GDM1 (cell line): ENCODE results near the gene SH3PXD2B.

Source experiments
- DNase-seq: peaks from one replicate; lab custom pipeline; 2025; lab: John Stamatoyannopoulos, UW

SH3PXD2B gene

GRCh38 chr5:172454358-172455086 lies at the start of gene SH3PXD2B:
TSS of gene SH3PXD2B (minus strand) at chr5:172454525. CDS start at chr5:172454352, 173 bp downstream.
- peak; percentile 37 for DNase-seq

- DNase-seq = no peak
These were observed 48.6 kb upstream of the SH3PXD2B start for GRCh38 chr5:172502969-172503368.

DNA sequence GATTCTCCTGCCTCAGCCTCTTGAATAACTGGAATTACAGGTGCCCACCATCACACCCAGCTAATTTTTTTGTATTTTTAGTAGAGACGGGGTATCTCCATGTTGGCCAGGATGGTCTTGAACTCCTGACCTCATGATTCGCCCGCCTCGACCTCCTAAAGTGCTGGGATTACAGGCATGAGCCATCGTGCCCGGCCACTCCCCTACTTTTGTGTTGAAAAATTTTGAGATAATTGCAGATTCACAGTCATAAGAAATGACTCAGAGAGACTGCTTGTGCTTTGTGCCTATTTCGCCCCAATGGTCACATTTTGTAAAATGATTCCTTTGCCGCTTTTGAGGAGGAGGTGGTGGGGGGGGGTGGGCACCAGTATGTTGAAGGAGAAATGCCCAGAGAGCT lies 48.1 kb upstream of the SH3PXD2B start:
- no peak for DNase-seq

GRCh38 chr5:172501708-172502320 lies 47.5 kb upstream of the SH3PXD2B start:
- DNase-seq = no peak

GRCh38 chr5:172499287-172499686 lies 45.0 kb upstream of the SH3PXD2B start:
- DNase-seq = no peak

DNA sequence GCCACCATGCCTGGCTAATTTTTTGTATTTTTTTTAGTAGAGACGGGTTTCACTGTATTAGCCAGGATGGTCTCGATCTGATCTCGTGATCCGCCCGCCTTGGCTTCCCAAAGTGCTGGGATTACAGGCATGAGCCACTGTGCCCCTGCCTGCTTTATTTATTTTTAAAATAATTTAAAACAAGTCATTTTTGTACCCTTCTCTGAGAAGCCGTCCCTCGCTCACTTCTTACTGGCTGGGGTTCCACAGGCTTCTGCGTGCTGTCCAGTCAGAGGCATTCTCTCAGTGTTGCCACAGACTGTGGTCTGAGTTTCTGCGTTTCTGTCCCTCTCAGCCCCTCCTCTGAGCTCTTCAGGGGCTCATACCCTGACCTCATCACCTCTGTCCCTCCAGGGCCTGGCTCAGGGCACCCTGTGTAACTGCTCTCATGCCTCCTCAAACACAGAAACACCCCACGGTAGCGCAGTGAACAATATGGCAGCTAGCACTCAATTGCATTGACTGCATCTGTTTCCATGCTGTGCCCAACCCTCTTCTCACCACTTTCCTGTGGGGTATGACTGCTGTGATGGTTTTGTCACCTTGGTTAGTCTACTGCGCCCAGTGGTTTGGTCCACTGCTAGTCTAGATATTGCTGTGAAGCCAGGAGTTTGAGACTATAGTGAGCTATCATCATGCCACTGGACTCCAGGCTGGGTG lies 44.3 kb upstream of the SH3PXD2B start:
- DNase-seq = no peak

DNA sequence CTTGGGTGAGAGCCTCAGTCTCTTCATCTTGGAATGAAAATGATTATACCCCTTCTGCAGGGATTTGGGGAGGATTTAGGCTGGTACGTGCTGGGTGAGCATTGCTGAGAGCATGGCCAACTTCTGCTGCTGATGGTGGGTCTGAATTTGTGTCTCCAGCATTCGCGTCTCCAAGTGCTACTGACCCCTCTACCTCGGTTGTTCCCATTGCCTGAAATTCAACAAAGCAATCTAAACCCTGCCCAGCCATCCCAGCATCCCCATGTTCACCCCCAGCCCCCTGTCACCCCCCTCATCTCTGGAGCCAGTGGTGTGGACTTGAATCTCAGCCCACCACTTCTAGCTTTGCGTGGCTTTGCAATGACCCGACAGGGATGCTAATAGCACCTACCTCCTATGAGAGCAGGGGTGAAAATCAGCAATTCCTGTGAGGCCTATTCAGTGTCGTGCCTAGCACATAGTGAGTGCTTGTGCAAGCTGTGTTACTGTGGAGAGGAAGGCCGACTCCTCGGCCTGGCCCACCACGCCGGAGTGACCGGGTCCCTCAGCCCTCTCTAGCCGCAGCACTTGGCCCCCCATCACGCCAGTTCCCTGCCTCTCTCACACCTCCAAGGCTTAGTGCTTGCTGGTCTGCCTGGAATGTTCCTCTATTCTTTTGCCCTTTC lies 43.4 kb upstream of the SH3PXD2B start:
- no peak for DNase-seq

DNA sequence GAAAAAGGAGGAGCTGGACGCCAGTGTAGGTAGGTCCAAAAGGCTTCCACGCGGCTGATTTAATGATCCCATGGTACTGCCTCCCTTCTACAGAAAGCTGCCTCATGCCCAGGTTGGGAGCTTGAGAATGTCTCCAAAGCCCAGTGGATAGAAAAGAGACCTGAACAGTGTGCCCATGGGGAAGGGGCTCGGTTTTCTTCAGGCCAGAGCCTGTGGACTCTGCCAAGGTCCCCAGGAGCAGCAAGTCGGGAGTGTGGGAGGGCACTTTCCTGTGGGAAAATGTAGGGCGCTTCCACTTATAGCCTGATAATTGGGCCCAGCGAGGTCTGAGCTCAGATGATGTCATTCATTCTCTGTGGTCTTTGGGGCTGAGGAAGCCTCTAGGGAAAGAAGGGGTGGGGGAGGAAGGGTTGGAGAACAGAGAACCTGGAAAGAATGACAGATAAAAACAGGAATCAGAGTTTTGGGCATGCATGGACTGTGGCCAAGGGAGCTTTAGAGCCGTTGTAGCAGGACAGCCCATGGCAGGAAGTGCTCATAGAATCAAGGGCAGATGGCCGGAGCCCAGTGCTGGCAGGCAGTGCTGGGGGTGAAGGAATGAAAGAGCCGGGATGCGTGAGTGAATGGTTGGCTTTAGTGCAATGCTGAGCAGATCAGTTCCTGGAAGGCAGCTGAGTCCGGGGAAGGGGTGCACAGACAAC lies 42.5 kb upstream of the SH3PXD2B start:
- no peak for DNase-seq

DNA sequence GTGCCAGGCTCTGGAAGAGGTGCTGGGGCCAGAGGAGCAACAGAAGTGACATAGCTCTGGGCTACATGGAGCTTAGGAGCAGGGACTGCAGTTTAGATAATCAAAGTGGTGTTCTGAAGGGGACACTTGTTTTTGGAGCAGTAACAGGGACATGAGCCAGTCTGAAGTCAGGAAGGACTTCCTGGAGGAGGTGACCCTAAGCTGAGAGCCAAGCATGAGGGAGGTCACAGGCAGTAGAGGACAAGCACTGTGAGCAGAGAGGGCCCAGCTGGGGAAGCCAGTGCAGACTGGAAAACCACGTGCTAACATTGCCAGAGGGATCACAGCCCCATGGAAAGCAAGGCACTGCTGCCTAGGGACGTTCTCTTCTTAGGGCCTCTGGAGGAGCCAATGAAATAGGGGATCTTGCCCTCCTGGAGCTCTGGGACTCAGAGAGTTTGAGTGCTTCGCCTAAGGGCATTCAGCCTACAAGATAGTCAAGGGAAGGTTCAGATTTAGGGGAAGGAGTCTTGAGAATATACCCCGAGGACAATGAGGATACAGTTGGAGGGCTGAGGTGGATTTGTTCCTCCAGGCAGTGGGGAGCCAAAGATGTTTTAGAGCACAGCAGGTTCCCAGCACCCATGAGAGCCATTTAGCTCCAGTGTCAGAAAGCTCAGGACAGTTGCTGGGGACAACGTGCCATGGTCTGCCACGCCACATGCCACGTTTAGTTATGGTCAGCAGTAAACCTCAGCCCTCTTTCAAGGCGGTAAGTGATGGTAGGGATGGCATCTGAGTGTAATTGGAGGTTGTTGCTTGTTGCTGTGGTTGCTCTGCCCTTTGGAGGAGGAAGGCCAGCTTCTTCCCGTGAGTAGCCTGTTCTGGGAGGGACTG lies 40.5 kb upstream of the SH3PXD2B start:
- DNase-seq = no peak

GRCh38 chr5:172493906-172494305 lies 39.6 kb upstream of the SH3PXD2B start:
- DNase-seq = no peak

- no peak for DNase-seq
These were observed 39.1 kb upstream of the SH3PXD2B start for GRCh38 chr5:172493461-172493860.

DNA sequence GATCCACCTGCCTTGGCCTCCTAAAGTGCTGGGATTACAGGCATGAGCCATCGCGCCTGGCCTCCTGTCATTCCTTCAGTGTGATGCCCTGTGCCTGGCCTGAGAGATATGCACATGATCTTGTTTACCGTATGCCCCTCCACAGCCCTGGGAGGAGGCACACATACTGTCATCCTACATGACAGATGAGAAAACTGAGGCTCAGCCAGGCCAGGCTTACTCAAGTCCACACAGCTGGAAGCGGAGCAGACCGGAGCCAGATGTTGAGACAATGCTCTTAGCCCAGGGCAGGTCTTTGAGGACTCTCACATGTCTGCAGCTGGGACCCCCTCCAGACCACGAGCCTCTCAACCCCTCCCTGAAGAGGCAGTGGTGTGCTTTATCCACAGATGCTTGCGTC lies 38.7 kb upstream of the SH3PXD2B start:
- no peak for DNase-seq

GRCh38 chr5:172492097-172492840 lies 37.9 kb upstream of the SH3PXD2B start:
- DNase-seq = no peak

DNA sequence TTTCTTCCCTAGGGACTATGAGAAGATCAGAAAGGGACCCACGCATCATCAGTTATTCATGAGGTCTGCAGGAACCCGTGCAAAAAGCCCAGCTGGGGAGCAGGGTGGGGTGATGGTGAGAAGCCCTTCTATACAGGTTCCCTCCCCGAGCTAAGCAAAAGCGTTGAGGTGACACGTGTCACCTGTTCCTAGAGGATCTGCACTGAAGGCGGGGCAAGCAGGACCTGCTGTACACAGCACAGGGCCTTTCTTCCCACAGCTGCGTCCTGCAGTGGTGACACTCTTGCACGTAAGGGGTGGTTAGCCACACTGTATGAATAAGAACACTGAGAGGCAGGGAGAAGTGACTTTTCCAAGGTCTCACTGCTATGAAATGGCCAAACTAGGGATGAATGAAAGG lies 37.2 kb upstream of the SH3PXD2B start:
- no peak for DNase-seq

GRCh38 chr5:172490514-172491461 lies 36.5 kb upstream of the SH3PXD2B start:
- no peak for DNase-seq

- no peak for DNase-seq
These were observed 33.9 kb upstream of the SH3PXD2B start for GRCh38 chr5:172488221-172488620.

- no peak for DNase-seq
These were observed 33.3 kb upstream of the SH3PXD2B start for GRCh38 chr5:172487671-172488070.

- DNase-seq = no peak
These were observed 32.6 kb upstream of the SH3PXD2B start for GRCh38 chr5:172486912-172487311.

DNA sequence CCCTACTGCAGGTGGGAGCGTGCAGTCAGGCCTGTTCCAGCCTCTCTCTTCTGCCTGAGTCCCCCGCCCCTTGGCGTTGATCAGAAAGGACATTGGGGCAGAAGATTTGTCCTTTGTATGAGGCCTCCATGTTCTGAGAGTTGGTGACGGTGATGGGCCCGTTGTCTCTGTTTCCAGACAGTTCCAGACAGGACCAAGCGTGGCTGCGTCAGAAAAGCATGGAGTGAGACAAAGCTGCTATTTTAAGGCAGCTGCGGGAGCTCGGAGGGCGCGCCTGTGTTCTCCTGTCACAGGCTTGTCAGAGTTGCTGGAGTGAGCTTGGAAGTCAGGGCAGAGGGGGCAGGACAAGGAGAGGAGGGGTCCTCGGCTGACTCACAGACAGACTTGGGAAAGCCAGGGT lies 32.1 kb upstream of the SH3PXD2B start:
- no peak for DNase-seq
